IPS DF 6.9 (cell line): ENCODE results near the gene SLC25A3.
A peak's percentile ranks its signal among the peaks of the same experiment; 100 is the strongest.
"Not testable (repeated sequence)": the region's sequence is repeated elsewhere in the genome, so short reads cannot be mapped to it uniquely, and the experiment has no call there.

Experiments used
- DNase-seq: peaks from one replicate; pipeline ENCODE4 v3.0.0-alpha.2; 2013; ENCODE audit warnings: low read depth, low spot score
- H3K27ac ChIP-seq: one replicate; pipeline ENCODE4 v1.5.1; 2013; ENCODE audit warnings: low read length, control low read depth
- H3K27me3 ChIP-seq: 2 replicates; pipeline ENCODE4 v1.6.1; 2013; ENCODE audit warnings: mild to moderate bottlenecking, low read length; ENCODE audit not compliant: control insufficient read depth, insufficient read depth
- H3K36me3 ChIP-seq: 2 replicates; pipeline ENCODE4 v1.6.1; 2013; ENCODE audit warnings: low read length; ENCODE audit not compliant: control insufficient read depth, insufficient read depth
- H3K4me1 ChIP-seq: 2 replicates; pipeline ENCODE4 v1.6.1; 2013; ENCODE audit warnings: low read length; ENCODE audit not compliant: control insufficient read depth, insufficient read depth
- H3K4me3 ChIP-seq: 2 replicates; pipeline ENCODE4 v1.5.1; 2013; ENCODE audit warnings: mild to moderate bottlenecking, low read length
- H3K9me3 ChIP-seq: 2 replicates; pipeline ENCODE4 v1.6.1; 2013; ENCODE audit warnings: low read length, inconsistent platforms; ENCODE audit not compliant: control insufficient read depth, insufficient read depth
- WGBS: extraction: QIAGEN DNeasy Blood & Tissue Kit; methylation state at CpG from one replicate; pipeline ENCODE4 v1.1.7; 2013; ENCODE audit warnings: mixed read lengths, missing lambda C conversion rate; ENCODE audit not compliant: insufficient read length, insufficient coverage; 5-methylcytosine and 5-hydroxymethylcytosine counted together

The SLC25A3 gene

DNA sequence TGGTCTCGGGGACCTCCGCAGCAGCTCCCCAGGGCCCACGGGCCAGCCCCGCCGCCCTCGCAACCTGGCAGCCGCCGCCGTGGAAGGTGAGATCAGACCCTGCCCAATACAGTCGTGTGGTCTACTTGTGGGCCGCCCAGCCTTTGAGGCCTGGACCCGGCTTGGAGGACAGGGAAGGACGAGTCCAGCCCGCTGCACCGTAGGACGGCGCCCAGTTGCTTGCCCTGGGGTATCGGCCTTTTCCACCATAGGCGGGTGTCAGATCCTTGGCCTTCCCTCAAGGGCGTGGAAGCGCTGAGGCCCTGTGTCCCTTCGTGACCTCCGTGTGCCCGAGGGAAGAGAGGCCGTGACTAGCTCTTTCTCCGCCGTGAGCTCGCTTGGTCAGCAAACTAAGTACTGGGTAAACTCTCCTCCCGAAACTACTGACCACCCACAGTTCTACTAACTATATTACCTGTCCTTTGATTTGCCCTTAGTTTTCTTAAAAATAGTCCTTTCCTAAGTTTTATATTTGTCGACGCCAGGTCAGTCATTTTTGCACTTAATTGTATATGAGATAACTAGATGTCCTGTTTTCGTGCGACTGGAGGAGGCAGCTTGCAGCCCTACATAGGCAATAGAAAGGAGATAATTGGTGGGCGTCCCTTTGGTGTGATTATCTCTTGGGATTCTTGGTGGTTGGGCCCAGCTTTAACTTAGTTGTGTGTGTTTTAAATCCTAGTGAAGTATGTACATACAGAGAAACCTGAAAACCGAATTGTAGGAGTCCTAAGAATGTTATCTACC, 757 bp downstream of the SLC25A3 start:
- no CpG with 5 or more reads among the region's 35 CpGs for WGBS
- DNase-seq, result no peak
- Histone ChIP-seq H3K27ac (no peak overlapping the region), H3K27me3 (no peaks in the 10 kb centered on the region), H3K4me1 (no peaks in the 10 kb centered on the region), H3K9me3 (no peaks in the 10 kb centered on the region), H3K36me3 (peaks cover 6% of the 10 kb centered on the region; the same call in 1 of the 2 replicates), H3K4me3 (peak overlapping the region; percentile 97)

DNA sequence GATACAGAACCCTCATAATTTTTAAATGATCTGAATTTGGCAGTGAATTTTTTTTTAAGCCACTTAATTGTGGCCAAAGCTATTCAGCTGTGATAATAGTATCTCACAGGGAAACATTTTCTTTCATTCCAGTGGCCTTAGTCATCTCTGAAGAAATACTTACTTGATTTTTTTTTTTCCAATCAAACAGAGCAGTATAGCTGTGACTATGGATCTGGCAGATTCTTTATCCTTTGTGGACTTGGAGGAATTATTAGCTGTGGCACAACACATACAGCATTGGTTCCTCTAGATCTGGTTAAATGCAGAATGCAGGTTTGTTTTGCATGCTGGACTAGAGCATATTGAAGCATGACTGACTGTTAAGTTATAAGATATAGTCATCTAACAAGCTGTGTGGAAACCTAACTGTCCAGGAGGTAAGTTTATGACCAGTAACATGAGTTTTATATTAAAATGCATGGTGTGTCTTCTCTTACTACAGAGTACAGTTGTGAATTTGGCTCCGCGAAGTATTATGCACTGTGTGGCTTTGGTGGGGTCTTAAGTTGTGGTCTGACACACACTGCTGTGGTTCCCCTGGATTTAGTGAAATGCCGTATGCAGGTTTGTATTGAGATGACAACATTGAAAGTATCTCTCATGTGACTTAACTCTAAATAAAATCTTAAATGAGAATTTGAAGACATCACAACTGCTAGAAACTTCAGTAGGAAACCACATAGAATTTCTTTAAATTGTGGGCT, 1.9 kb downstream of the SLC25A3 start:
- no peak overlapping the region for H3K27ac ChIP-seq
- H3K27me3 ChIP-seq, result no peaks in the 10 kb centered on the region
- H3K36me3 ChIP-seq, result peaks cover 13% of the 10 kb centered on the region; the same call in 1 of the 2 replicates
- H3K4me3 ChIP-seq, result no peak overlapping the region; the same call in 1 of the 2 replicates
- no CpG with 5 or more reads among the region's 3 CpGs for WGBS
- no peaks in the 10 kb centered on the region for H3K9me3 ChIP-seq
- DNase-seq, result no peak
- H3K4me1 ChIP-seq, result no peaks in the 10 kb centered on the region

- WGBS, result no CpG with 5 or more reads among the region's 5 CpGs
- not testable (repeated sequence) for H3K27me3 ChIP-seq, DNase-seq, H3K27ac ChIP-seq, H3K4me3 ChIP-seq, H3K4me1 ChIP-seq, H3K9me3 ChIP-seq
- peaks cover 19% of the 10 kb centered on the region; the same call in 1 of the 2 replicates for H3K36me3 ChIP-seq
Measured at GRCh38 chr12:98597313-98597712, 3.8 kb downstream of the SLC25A3 start.

DNA sequence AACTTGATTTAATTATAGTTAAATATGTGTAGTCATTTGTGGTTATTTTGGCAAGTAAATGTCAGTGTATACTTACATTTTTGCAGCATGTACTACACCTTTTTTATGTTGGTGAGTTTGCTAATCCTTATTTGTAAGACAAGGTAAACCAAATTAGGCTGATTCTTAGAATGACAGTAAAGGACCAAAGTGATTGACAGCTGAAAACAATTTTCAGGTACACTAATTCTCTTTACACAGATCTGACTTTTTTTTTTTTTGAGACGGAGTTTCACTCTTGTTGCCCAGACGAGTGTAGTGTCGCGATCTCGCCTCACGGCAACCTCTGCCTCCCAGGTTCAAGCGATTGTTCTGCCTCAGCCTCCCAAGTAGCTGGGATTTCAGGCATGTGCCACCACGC, 8.4 kb downstream of the SLC25A3 start:
- WGBS, result no CpG with 5 or more reads among the region's 8 CpGs
- no peak overlapping the region for H3K4me3 ChIP-seq
- no peak overlapping the region for H3K27ac ChIP-seq
- H3K9me3 ChIP-seq, result no peaks in the 10 kb centered on the region
- peaks cover 28% of the 10 kb centered on the region; the same call in 1 of the 2 replicates for H3K36me3 ChIP-seq
- no peaks in the 10 kb centered on the region for H3K4me1 ChIP-seq
- no peak for DNase-seq
- H3K27me3 ChIP-seq, result no peaks in the 10 kb centered on the region

DNA sequence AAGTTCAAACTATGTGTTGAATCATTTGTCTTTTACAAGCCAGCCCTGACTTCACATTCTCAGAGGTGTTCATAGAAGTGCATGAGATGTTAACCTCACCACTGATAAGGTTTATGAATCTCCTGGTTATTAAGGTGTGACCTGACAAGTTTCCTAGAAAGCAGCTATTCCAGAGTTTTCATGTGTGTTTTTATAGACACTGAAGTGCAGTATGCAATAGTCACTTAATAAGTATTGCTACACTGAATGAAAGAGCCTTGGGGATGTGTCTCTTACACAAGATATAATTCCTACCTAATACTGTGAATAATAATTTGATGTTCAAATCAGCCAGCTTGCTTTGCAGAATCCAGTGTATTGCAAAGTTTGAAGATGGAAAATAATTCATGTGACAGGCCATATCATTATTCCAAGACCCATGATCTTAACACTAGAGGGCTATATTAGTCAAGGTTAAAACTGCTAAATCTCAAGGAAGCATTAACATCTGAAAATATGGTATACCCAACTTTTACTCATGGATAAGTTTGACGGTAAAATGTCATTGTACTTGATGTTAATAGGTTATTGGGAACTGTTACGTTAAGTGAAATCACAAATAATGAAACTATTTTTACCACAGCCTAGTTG, 13.0 kb downstream of the SLC25A3 start:
- Histone ChIP-seq H3K36me3 (peaks cover 9% of the 10 kb centered on the region; the same call in 1 of the 2 replicates), H3K4me1 (no peaks in the 10 kb centered on the region), H3K27ac (no peak overlapping the region), H3K9me3 (no peaks in the 10 kb centered on the region), H3K27me3 (no peaks in the 10 kb centered on the region), H3K4me3 (no peak overlapping the region)
- DNase-seq, result no peak
- no CpG with 5 or more reads among the region's 2 CpGs for WGBS

DNA sequence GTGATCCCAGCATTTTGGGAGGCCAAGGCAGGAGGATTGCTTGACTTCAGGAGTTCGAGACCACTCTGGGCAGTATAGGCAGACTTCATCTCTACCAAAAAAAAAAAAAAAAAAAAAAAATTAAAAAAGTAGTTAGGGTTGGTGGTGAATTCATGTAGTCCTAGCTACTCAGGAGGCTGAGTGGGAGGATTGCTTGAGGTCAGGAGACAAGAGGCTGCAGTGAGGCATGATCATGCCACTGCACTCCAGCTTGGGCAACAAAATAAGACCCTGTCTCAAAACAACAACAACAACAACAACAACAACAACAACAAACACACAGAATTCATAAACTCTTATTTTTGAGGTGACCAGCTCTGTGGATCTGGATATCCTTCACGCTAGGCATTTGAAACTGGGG, 17.1 kb downstream of the SLC25A3 start:
- DNase-seq, result no peak
- no peaks in the 10 kb centered on the region for H3K9me3 ChIP-seq
- no peaks in the 10 kb centered on the region for H3K36me3 ChIP-seq
- H3K4me3 ChIP-seq, result no peak overlapping the region
- H3K27me3 ChIP-seq, result no peaks in the 10 kb centered on the region
- no peaks in the 10 kb centered on the region for H3K4me1 ChIP-seq
- no CpG with 5 or more reads among the region's 2 CpGs for WGBS
- H3K27ac ChIP-seq, result no peak overlapping the region

- no peaks in the 10 kb centered on the region for H3K9me3 ChIP-seq
- H3K27ac ChIP-seq, result no peak overlapping the region
- no peak for DNase-seq
- H3K4me3 ChIP-seq, result no peak overlapping the region
- H3K36me3 ChIP-seq, result no peaks in the 10 kb centered on the region
- no peaks in the 10 kb centered on the region for H3K4me1 ChIP-seq
- H3K27me3 ChIP-seq, result no peaks in the 10 kb centered on the region
- WGBS, result no CpG with 5 or more reads among the region's 5 CpGs
Measured at GRCh38 chr12:98612696-98613334, 19.3 kb downstream of the SLC25A3 start.

- no peaks in the 10 kb centered on the region for H3K36me3 ChIP-seq
- whole genome bisulfite sequencing, result 100% methylated on average over 1 of the region's 4 CpGs
Measured at GRCh38 chr12:98618952-98619351, 25.5 kb downstream of the SLC25A3 start.

GRCh38 chr12:98635657-98636323, 42.3 kb downstream of the SLC25A3 start:
- Histone ChIP-seq H3K4me3 (no peak overlapping the region), H3K27ac (no peak overlapping the region), H3K4me1 (no peaks in the 10 kb centered on the region), H3K9me3 (no peaks in the 10 kb centered on the region), H3K27me3 (no peaks in the 10 kb centered on the region), H3K36me3 (no peaks in the 10 kb centered on the region)
- no peak for DNase-seq
- 100% methylated on average over 1 of the region's 4 CpGs for WGBS

More at GRCh38 chr12:98618952-98619351, 25.5 kb downstream of the SLC25A3 start:
- Histone ChIP-seq H3K4me3 (no peak overlapping the region), H3K27ac (no peak overlapping the region), H3K27me3 (no peaks in the 10 kb centered on the region), H3K9me3 (no peaks in the 10 kb centered on the region), H3K4me1 (no peaks in the 10 kb centered on the region)
- DNase-seq, result no peak

DNA sequence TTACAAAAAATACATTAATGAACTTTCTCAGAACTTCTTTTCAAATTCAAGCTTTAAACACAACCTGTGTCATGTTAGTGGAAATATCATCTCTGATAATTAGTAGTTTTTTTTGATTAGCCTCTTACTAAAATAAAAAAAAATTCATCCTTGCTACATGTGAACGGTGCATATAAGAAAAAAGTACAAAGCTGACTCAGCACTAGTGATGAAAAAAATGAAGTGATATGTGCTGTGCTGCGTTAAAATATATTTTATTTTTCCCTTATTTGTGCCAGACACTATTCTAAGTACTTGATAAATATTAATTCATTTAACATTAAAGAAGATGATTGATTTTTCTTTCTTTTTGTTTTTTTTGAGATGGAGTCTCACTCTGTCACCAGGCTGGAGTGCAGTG, 43.6 kb downstream of the SLC25A3 start:
- Histone ChIP-seq H3K4me1 (no peaks in the 10 kb centered on the region), H3K9me3 (no peaks in the 10 kb centered on the region), H3K27ac (no peak overlapping the region), H3K27me3 (no peaks in the 10 kb centered on the region), H3K4me3 (no peak overlapping the region), H3K36me3 (no peaks in the 10 kb centered on the region)
- no CpG with 5 or more reads among the region's 2 CpGs for WGBS
- no peak for DNase-seq
